AG08395 (cell line): Measurements from ENCODE around the gene ME2.
"Not testable (repeated sequence)": the region's sequence is repeated elsewhere in the genome, so short reads cannot be mapped to it uniquely, and the experiment has no call there.

Experiments used
- DNase-seq: peaks from one replicate; pipeline ENCODE4 v3.0.0; 2012; ENCODE audit warnings: mixed read lengths, low spot score

Gene ME2

DNA sequence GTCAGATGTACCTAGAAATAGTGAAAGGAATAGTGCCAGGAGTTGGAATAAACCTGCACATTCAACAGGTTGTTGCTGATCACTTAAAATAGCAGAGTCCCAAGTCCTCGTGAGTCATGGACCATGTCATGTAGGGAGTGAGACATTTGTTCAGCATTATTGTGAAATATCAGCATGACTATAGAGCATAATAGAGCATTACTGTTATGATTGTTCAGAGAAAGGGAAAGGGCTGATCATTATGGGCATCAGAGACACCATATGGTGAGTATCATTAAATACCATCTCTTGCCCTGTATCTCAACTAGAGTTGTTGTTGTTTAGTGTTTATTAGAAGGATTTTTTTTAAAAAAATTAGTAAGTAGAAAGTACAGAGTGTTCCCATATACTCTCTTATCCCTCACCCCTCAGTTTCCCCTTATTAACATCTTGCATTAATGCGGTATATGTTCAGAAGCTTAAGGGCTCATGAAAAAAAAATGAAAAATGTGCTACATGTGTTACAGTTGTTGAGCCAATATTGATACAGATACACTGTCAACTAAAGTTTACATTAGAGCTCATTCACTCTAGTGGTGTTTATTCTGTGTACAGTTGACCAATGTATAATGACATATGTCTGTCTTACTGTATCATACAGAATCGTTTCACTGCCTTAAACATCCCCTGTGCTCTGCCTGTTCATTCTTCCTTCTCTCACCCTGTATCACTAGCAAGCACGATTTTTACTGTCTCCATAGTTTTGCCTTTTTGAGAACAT lies 94.6 kb downstream of the ME2 start:
- peak; percentile 78 for DNase-seq

DNA sequence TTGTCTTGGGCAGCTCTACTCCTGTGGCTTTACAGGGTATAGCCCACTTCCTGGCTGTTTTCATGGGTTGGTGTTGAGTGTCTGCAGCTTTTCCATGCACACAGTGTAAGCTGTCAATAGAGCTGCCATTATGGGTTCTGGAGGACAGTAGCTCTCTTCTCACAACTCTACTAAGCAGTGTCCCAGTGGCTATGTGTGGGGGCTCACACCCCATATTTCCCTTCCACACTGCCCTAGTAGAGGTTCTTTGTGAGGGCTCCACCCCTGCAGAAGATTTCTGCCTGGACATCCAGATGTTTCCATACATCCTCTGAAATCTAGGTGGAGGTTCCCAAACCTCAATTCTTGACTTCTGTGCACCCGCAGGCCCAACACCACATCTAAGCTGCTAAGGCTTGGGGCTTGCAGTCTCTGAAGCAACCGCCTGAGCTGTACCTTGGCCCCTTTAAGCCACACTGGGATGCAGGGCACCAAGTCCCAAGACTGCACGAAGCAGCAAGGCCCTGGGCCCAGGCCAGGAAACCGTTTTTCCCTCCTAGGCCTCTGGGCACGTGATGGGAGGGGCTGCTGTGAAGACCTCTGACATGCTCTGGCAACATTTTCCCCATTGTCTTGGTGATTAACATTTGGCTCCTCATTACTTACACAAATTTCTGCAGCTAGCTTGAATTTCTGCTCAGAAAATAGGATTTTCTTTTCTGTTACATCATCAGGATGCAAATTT lies 98.3 kb downstream of the ME2 start:
- DNase-seq: no peak

DNA sequence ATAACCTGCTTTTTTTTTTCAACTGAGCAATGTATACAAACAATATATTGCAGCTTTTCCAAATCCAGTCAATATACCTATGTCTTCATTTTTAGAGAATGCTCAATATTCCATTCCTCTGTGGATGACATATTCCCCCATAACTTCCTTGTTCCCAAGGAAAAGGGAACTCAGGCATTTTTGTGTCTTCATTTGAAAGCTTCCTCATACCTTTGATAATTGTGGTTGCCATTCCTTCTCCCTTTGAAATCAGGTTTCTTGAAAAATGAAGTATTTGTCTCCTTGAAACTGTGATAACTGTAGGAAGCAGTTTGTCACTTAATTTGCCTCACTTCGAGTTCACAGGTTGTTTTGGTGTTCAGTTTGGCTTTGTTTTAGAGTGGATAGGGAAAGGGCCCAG lies 102.5 kb downstream of the ME2 start:
- DNase-seq: peak; percentile 8

- no peak for DNase-seq
Measured at GRCh38 chr18:50982086-50982801, 103.3 kb downstream of the ME2 start.

GRCh38 chr18:50982802-50983179 lies 103.9 kb downstream of the ME2 start:
- DNase-seq: no peak

GRCh38 chr18:50986360-50987087 lies 107.6 kb downstream of the ME2 start:
- DNase-seq: peak; percentile 76

- peak; percentile 25 for DNase-seq
Measured at GRCh38 chr18:50987261-50987660, 108.3 kb downstream of the ME2 start.

DNA sequence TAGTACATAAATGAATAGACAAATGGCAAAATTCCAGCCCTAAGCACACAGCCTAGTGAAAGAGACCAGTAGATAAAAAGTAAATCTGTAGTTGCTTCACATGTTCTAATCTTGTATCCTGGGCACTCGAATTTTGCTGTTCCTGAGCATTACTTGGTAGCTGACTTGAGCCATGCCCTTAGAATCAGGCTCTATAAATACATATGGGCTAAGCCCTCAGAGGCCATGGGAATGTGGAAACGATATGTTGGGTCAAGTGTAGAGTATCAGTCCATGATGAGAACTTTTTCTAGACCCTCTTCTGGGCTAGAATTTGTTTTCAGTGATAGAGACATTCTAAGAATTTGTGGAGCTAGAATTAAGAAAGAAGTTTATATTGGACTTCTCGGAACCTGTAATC lies 110.8 kb downstream of the ME2 start:
- DNase-seq: no peak

DNA sequence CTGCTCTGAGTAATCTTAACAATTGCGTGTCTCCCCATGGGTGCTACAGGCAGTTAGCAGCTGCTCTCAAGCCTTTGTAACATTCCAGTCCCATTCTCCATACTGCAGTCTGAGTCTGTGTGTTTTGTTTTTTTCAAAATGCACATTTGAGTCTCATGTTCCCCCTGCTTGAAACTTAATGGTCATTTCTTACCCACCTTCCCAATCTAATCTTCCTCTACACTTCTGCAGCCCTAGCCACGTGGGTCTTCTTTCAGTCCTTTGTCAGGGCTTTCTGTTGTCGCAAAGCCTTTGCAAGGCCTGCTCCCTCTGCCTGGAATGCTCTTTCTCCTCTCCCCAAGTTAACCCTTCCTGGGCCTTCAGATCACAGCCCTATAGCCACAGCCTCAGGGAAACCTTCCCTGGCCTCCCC lies 113.4 kb downstream of the ME2 start:
- no peak for DNase-seq

- no peak for DNase-seq
Measured at GRCh38 chr18:50994031-50994430, 115.1 kb downstream of the ME2 start.

GRCh38 chr18:51003174-51003573 lies 124.3 kb downstream of the ME2 start:
- DNase-seq: not testable (repeated sequence)
